K562 (cell line): Measurements from ENCODE around the gene ZNF774. TPM values are rescaled to one million over a fixed set of nuclear protein-coding genes. Genes with fewer than 3 reads are reported as not detected.
A peak's percentile ranks its signal among the peaks of the same experiment; 100 is the strongest.

Experiments used
- ATAC-seq: fragments of 200-7000 bp; cut with Tn5 transposase; 3 replicates; pipeline ENCODE4 v1.9.1; 2020; ENCODE audit warnings: moderate library complexity
- BruUV-seq: library from RNA; stranded (reverse); fragments of 400-500 nt; replicated peaks from 2 replicates; lab custom pipeline; 2021; lab: Mats Ljungman, UMichigan
- CTCF ChIA-PET: fragments of 300-600 bp; formaldehyde crosslinking; extraction: SDS; loops from one replicate; lab custom pipeline; 2021; ENCODE audit warnings: low intra/inter-chr PET ratio; lab: Yijun Ruan, JAX
- POLR2A ChIA-PET: fragments of 300-600, 350-650 bp; sonication (Branson Sonifier 250); formaldehyde crosslinking; extraction: SDS; loops from one replicate; lab custom pipeline; 2021; ENCODE audit warnings: antibody characterized with exemption, inconsistent platforms; lab: Yijun Ruan, JAX
- DNase-seq, 4 experiments: peaks; one replicate each; pipeline versions ENCODE4 v3.0.0 to v3.0.0-alpha.2; 2011 to 2018; ENCODE audit warnings: low spot score in 3 of 4, mixed read lengths in 3 of 4; ENCODE audit errors: extremely low read depth in 1 of 4
- FAIRE-seq: peaks from 2 replicates; lab custom pipeline; 2011; peaks lifted over from hg19 to GRCh38; lab: Jason Lieb, UNC
- H2AFZ ChIP-seq: 2 replicates; pipeline ENCODE4 v1.6.0; 2011; ENCODE audit warnings: low read depth, low read length, control low read depth, inconsistent platforms
- H3K27ac ChIP-seq: fragments of 200-600 bp; 3 replicates; pipeline ENCODE4 v1.8.0; 2011; ENCODE audit warnings: low read depth, mild to moderate bottlenecking, control low read depth, inconsistent platforms, low read length, moderate library complexity, mixed read lengths; ENCODE audit errors: extremely low read depth
- H3K27me3 ChIP-seq, 2 experiments: fragments of 300-600 bp in 1 of 2; 2 replicates in 1 of 2; 3 replicates in 1 of 2; pipeline versions ENCODE4 v1.6.0 to v1.8.0; 2011; ENCODE audit warnings: inconsistent platforms in 2 of 2, low read length in 2 of 2, mild to moderate bottlenecking in 1 of 2, mixed read lengths in 1 of 2, moderate library complexity in 1 of 2; ENCODE audit not compliant: control insufficient read depth in 2 of 2, insufficient read depth in 2 of 2
- H3K36me3 ChIP-seq: fragments of 300-600 bp; 3 replicates; pipeline ENCODE4 v1.8.0; 2011; ENCODE audit warnings: mild to moderate bottlenecking, low read length, inconsistent platforms; ENCODE audit not compliant: control insufficient read depth, insufficient read depth
- H3K4me1 ChIP-seq, 2 experiments: fragments of 200-600 bp in 1 of 2; replicated peaks in 1 of 2; 2 replicates in 1 of 2; 3 replicates in 1 of 2; pipeline versions ENCODE4 v1.5.1 to v1.8.0; 2011; ENCODE audit warnings: inconsistent platforms in 2 of 2, low read length in 2 of 2, mild to moderate bottlenecking in 1 of 2, mixed read lengths in 1 of 2, moderate library complexity in 1 of 2; ENCODE audit not compliant: control insufficient read depth in 2 of 2, insufficient read depth in 2 of 2
- H3K4me2 ChIP-seq: 2 replicates; pipeline ENCODE4 v1.6.1; 2011; ENCODE audit warnings: low read length, control low read depth, inconsistent platforms, mixed read lengths; ENCODE audit not compliant: insufficient read depth
- H3K4me3 ChIP-seq: fragments of 200-600 bp; sonication (generic), shearing (Covaris generic); 2 replicates; pipeline ENCODE4 v1.5.1; 2016; ENCODE audit warnings: control low read depth, inconsistent platforms
- H3K79me2 ChIP-seq: fragments of 200-600 bp; 3 replicates; pipeline ENCODE4 v1.8.0; 2011; ENCODE audit warnings: low read length, inconsistent platforms; ENCODE audit not compliant: control insufficient read depth, insufficient read depth
- H3K9ac ChIP-seq, 2 experiments: 2 replicates each; pipeline versions ENCODE4 v1.6.0 to v1.6.1; 2011; ENCODE audit warnings: low read depth in 2 of 2, low read length in 2 of 2, control low read depth in 1 of 2, inconsistent platforms in 1 of 2, mild to moderate bottlenecking in 1 of 2, mixed read lengths in 1 of 2; ENCODE audit not compliant: insufficient read depth in 1 of 2
- H3K9me1 ChIP-seq: one replicate; pipeline ENCODE4 v1.6.0; 2011; ENCODE audit warnings: inconsistent platforms, mild to moderate bottlenecking, low read length, moderate library complexity; ENCODE audit not compliant: control insufficient read depth, insufficient read depth
- H3K9me3 ChIP-seq: replicated peaks from 2 replicates; pipeline ENCODE4 v1.5.1; 2011; ENCODE audit warnings: low read depth, low read length, inconsistent platforms; ENCODE audit not compliant: control insufficient read depth, insufficient read depth
- H4K20me1 ChIP-seq: replicated peaks from 2 replicates; pipeline ENCODE4 v1.6.1; 2011; ENCODE audit warnings: low read length, inconsistent platforms, mixed read lengths; ENCODE audit not compliant: control insufficient read depth, insufficient read depth
- ATF2 ChIP-seq: sonication (generic); formaldehyde crosslinking; IDR thresholded peaks from 2 replicates; pipeline ENCODE4 v1.8.1; 2022; ENCODE audit warnings: missing genetic modification reagents
- ATF3 ChIP-seq, 2 experiments: fragments of 450-650 bp in 1 of 2; sonication (generic) in 1 of 2; formaldehyde crosslinking in 1 of 2; IDR thresholded peaks in 1 of 2; conservative IDR thresholded peaks in 1 of 2; 2 replicates each; pipeline versions ENCODE4 v1.6.1 to v1.8.1; 2016 to 2023; ENCODE audit warnings: mild to moderate bottlenecking in 2 of 2, moderate library complexity in 2 of 2, inconsistent platforms in 1 of 2, missing genetic modification reagents in 1 of 2
- BRCA1 ChIP-seq, 2 experiments: fragments of 450-650 bp in 1 of 2; sonication (generic) in 1 of 2; formaldehyde crosslinking in 1 of 2; IDR thresholded peaks; 2 replicates each; pipeline versions ENCODE4 v1.5.0 to v1.6.1; 2017 to 2020; ENCODE audit warnings: mild to moderate bottlenecking in 1 of 2, missing genetic modification reagents in 1 of 2
- CBFA2T3 ChIP-seq: fragments of 450-650 bp; IDR thresholded peaks from 2 replicates; pipeline ENCODE4 v1.6.1; 2017
- E2F3 ChIP-seq: fragments of 250-450 bp; sonication (Bioruptor Pico); IDR thresholded peaks from 2 replicates; pipeline ENCODE4 v1.4.0; 2020; ENCODE audit warnings: mild to moderate bottlenecking
- FOSL1 ChIP-seq: fragments of 200-800 bp; sonication (Bioruptor generic); conservative IDR thresholded peaks from 2 replicates; pipeline ENCODE4 v1.6.1; 2016; ENCODE audit warnings: missing genetic modification characterization, missing compliant biosample characterization
- JUND ChIP-seq, 2 experiments: IDR thresholded peaks; 2 replicates in 1 of 2; 3 replicates in 1 of 2; pipeline ENCODE4 v1.6.1; 2011; ENCODE audit warnings: borderline replicate concordance in 2 of 2, low read depth in 2 of 2, low read length in 2 of 2, improper control_type of control experiment in 1 of 2, missing biosample characterization in 1 of 2, missing genetic modification characterization in 1 of 2, missing genetic modification reagents in 1 of 2
- MCM2 ChIP-seq: fragments of 450-650 bp; IDR thresholded peaks from 2 replicates; pipeline ENCODE4 v1.6.1; 2017; ENCODE audit warnings: low read depth, mild to moderate bottlenecking
- MCM7 ChIP-seq, 2 experiments: fragments of 450-650 bp; IDR thresholded peaks; 2 replicates each; pipeline ENCODE4 v1.6.1; 2016 to 2018
- MECOM ChIP-seq: fragments of 250-450 bp; sonication (Bioruptor Pico); IDR thresholded peaks from 2 replicates; pipeline ENCODE4 v1.8.0; 2022; ENCODE audit warnings: inconsistent platforms
- PRMT5 ChIP-seq: sonication (generic); formaldehyde crosslinking; IDR thresholded peaks from 2 replicates; pipeline ENCODE4 v1.5.0; 2020; ENCODE audit warnings: missing genetic modification reagents
- STAG1 ChIP-seq: sonication (generic); formaldehyde crosslinking; IDR thresholded peaks from 2 replicates; pipeline ENCODE4 v1.5.0; 2020; ENCODE audit warnings: missing genetic modification reagents, borderline replicate concordance
- ZNF263 ChIP-seq: sonication (generic); formaldehyde crosslinking; IDR thresholded peaks from 2 replicates; pipeline ENCODE4 v1.8.0; 2022; ENCODE audit warnings: mild to moderate bottlenecking, missing genetic modification reagents, borderline replicate concordance
- ZNF76 ChIP-seq: fragments of 250-450 bp; sonication (Bioruptor Pico); IDR thresholded peaks from 2 replicates; pipeline ENCODE4 v1.4.0; 2020; ENCODE audit warnings: mild to moderate bottlenecking, moderate library complexity, borderline replicate concordance
- WGBS: fragments of 100-300 bp; shearing (Covaris generic); methylation state at CpG from one replicate; pipeline ENCODE4 v1.1.6; 2016; ENCODE audit warnings: low coverage, mixed read lengths; ENCODE audit not compliant: insufficient coverage; ENCODE audit errors: missing lambda C conversion rate; 5-methylcytosine and 5-hydroxymethylcytosine counted together
- in situ Hi-C: fragments of 300-500 bp; cut with MboI; formaldehyde crosslinking; loops from 4 replicates; pipeline ENCODE4 v1.15.0; 2018; ENCODE audit warnings: inconsistent platforms, mixed read lengths
- intact Hi-C: fragments of 100-400 bp; cut with micrococcal nuclease; formaldehyde crosslinking; loops from 2 replicates; pipeline ENCODE4 v1.14.2; 2022
- polyA plus RNA-seq, 8 experiments: library from polyadenylated mRNA; depleted of rRNA in 4 of 8; stranded (reverse) in 5 of 8; unstranded in 3 of 8; fragments of >200 nt; fragmentation: Nextera tagmentation in 2 of 8; fragmentation: Illumina TruSeq in 1 of 8; extraction: Ambion mirVana in 2 of 8; extraction: Trizol in 1 of 8; gene quantifications; 2 replicates each; pipeline versions ENCODE4 v1.2.1 to v1.2.3, GENCODE V29; 2011 to 2014; ENCODE audit warnings: inconsistent platforms in 1 of 8, missing spikeins in 1 of 8
- total RNA-seq, 7 experiments: library from RNA; depleted of rRNA in 6 of 7; stranded (reverse); fragments of >200 nt in 6 of 7; fragmentation: Illumina TruSeq in 2 of 7; extraction: Trizol in 2 of 7; gene quantifications; 2 replicates each; pipeline versions ENCODE4 v1.2.1 to v1.2.3, GENCODE V29; 2011 to 2021; ENCODE audit warnings: low replicate concordance in 1 of 7
- TF ChIP-seq, protein P1 (sequence below): fragments of 250-450 bp; sonication (Bioruptor Pico); IDR thresholded peaks from 2 replicates; pipeline ENCODE4 v1.5.0; 2021; ENCODE audit warnings: mild to moderate bottlenecking, borderline replicate concordance

ZNF774 gene
- total and polyA plus RNA-seq, 9 of the 15 experiments (the other 6 are each of a cell fraction or from before 2014, with no cell fraction given), result 0.32 to 2.0 (median 1.2) TPM

- no TSS peak for BruUV-seq
- ChIA-PET POLR2A (interaction anchor here (0.5 kb wide), 1 partner anchor 12 kb away, joined by 3 read pairs; no protein-coding TSS in a partner anchor), CTCF (no interaction called here)
- no peak for TF ChIP-seq MCM7 (IDR thresholded peaks at IDR 0.05)
- TF ChIP-seq ZNF76 (CRISPR knock-in tag), result no peak
- TF ChIP-seq PRMT5, result no peak
- TF ChIP-seq, protein P1, sequence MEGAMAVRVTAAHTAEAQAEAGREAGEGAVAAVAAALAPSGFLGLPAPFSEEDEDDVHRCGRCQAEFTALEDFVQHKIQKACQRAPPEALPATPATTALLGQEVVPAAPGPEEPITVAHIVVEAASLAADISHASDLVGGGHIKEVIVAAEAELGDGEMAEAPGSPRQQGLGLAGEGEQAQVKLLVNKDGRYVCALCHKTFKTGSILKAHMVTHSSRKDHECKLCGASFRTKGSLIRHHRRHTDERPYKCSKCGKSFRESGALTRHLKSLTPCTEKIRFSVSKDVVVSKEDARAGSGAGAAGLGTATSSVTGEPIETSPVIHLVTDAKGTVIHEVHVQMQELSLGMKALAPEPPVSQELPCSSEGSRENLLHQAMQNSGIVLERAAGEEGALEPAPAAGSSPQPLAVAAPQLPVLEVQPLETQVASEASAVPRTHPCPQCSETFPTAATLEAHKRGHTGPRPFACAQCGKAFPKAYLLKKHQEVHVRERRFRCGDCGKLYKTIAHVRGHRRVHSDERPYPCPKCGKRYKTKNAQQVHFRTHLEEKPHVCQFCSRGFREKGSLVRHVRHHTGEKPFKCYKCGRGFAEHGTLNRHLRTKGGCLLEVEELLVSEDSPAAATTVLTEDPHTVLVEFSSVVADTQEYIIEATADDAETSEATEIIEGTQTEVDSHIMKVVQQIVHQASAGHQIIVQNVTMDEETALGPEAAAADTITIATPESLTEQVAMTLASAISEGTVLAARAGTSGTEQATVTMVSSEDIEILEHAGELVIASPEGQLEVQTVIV (CRISPR knock-in tag), result no peak
- TF ChIP-seq BRCA1 (IDR thresholded peaks at IDR 0.05), result no peak
- no peak for TF ChIP-seq BRCA1 (CRISPR knock-in tag; IDR thresholded peaks at IDR 0.05)
- no peak for TF ChIP-seq CBFA2T3
- TF ChIP-seq ATF2, result no peak
- peak; percentile 47; the same call in 1 of the 2 replicates for TF ChIP-seq FOSL1
- no peak for TF ChIP-seq STAG1
- TF ChIP-seq E2F3 (CRISPR knock-in tag), result no peak
- TF ChIP-seq JUND (IDR thresholded peaks at IDR 0.05; ENCODE audit: borderline replicate concordance, low read depth, low read length), result peak; percentile 37; the same call in 1 of the 2 replicates
- TF ChIP-seq JUND (tag; IDR thresholded peaks at IDR 0.05; ENCODE audit: borderline replicate concordance, low read depth, low read length), result no peak
- TF ChIP-seq MECOM, result no peak
- peak; percentile 47 for TF ChIP-seq ATF3 (IDR thresholded peaks at IDR 0.05)
- TF ChIP-seq ATF3 (CRISPR knock-in tag; conservative IDR thresholded peaks at IDR 0.05), result no peak
- no peak for TF ChIP-seq ZNF263 (CRISPR knock-in tag)
- TF ChIP-seq MCM2, result no peak
- intact Hi-C loops (no loop called here), in situ Hi-C loops (no loop called here)
- Histone ChIP-seq H3K9ac (no peak overlapping the region), H2AFZ (no peak overlapping the region), H3K79me2 (no peaks in the 10 kb centered on the region), H3K36me3 (no peaks in the 10 kb centered on the region), H3K27me3 (peaks cover 0 to 3% of the 10 kb centered on the region in 2 experiments; a peak in 1 of 5 replicates), H3K4me1 (no peaks in the 10 kb centered on the region; a peak in 1 of 5 replicates), H3K9me3 (no peaks in the 10 kb centered on the region), H3K4me3 (no peak overlapping the region), H3K27ac (no peak overlapping the region), H3K9me1 (no peaks in the 10 kb centered on the region), H3K4me2 (no peak overlapping the region), H4K20me1 (no peaks in the 10 kb centered on the region)
- peak; percentile 44 for FAIRE-seq
- ATAC-seq, result no peak; the same call in 2 of the 3 replicates
- DNase-seq, result peak in 1 of 4 experiments; percentile 23
- 36% methylated on average over 5 of the region's 5 CpGs for WGBS
These were observed 8.7 kb upstream of the ZNF774 start for GRCh38 chr15:90343302-90343790.
